HEK293 (cell line): ENCODE data around the gene ATP8B4.

Experiments used
- TRIM28 ChIP-seq: IDR thresholded peaks from 2 replicates; pipeline ENCODE4 v1.6.1; 2011; ENCODE audit warnings: low read length, control low read depth, borderline replicate concordance
- ZNF274 ChIP-seq, 2 experiments: fragments of 200-500 bp in 1 of 2; fragments of 450-650 bp in 1 of 2; sonication (Bioruptor generic) in 1 of 2; formaldehyde crosslinking in 1 of 2; IDR thresholded peaks; 2 replicates each; pipeline versions ENCODE4 v1.5.1 to v1.6.1; 2014 to 2016; ENCODE audit warnings: borderline replicate concordance in 1 of 2, inconsistent platforms in 1 of 2, low read length in 1 of 2, missing biosample characterization in 1 of 2, missing genetic modification characterization in 1 of 2
- ZNF423 ChIP-seq: fragments of 450-650 bp; formaldehyde crosslinking; IDR thresholded peaks from 2 replicates; pipeline ENCODE4 v1.5.1; 2016; ENCODE audit warnings: missing biosample characterization, missing genetic modification characterization
- ZNF624 ChIP-seq: fragments of 450-650 bp; formaldehyde crosslinking; IDR thresholded peaks from 2 replicates; pipeline ENCODE4 v1.5.1; 2017; ENCODE audit warnings: missing biosample characterization, missing genetic modification characterization
- TF ChIP-seq, protein P1 (sequence below): fragments of 450-650 bp; formaldehyde crosslinking; IDR thresholded peaks from 2 replicates; pipeline ENCODE4 v1.5.1; 2016; ENCODE audit warnings: missing biosample characterization, missing genetic modification characterization
- TF ChIP-seq, protein P2 (sequence below): fragments of 450-650 bp; formaldehyde crosslinking; IDR thresholded peaks from 2 replicates; pipeline ENCODE4 v1.5.1; 2016; ENCODE audit warnings: missing biosample characterization, missing genetic modification characterization

DNA sequence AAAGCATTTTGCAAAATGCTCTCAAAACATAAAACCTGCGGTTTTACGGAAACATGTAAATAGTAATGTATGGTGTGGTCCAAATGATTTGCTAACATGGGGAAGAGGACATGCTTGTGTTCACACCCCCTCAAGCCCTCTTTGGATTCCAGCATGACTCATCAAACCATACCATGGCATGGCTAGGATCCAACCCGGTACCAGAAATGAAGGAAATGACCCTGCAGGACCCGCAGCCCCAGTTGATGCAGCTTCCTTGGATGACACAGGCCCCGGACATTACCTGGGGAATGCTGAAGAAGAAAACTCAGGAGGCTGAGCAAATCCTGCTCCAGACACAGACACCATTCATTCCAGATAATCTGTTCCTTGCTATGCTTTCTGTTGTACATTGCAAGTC lies 275.3 kb downstream of the ATP8B4 start:
- TF ChIP-seq, protein P1, sequence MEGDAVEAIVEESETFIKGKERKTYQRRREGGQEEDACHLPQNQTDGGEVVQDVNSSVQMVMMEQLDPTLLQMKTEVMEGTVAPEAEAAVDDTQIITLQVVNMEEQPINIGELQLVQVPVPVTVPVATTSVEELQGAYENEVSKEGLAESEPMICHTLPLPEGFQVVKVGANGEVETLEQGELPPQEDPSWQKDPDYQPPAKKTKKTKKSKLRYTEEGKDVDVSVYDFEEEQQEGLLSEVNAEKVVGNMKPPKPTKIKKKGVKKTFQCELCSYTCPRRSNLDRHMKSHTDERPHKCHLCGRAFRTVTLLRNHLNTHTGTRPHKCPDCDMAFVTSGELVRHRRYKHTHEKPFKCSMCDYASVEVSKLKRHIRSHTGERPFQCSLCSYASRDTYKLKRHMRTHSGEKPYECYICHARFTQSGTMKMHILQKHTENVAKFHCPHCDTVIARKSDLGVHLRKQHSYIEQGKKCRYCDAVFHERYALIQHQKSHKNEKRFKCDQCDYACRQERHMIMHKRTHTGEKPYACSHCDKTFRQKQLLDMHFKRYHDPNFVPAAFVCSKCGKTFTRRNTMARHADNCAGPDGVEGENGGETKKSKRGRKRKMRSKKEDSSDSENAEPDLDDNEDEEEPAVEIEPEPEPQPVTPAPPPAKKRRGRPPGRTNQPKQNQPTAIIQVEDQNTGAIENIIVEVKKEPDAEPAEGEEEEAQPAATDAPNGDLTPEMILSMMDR (tag by site-specific recombination), result no peak
- TF ChIP-seq, protein P2, sequence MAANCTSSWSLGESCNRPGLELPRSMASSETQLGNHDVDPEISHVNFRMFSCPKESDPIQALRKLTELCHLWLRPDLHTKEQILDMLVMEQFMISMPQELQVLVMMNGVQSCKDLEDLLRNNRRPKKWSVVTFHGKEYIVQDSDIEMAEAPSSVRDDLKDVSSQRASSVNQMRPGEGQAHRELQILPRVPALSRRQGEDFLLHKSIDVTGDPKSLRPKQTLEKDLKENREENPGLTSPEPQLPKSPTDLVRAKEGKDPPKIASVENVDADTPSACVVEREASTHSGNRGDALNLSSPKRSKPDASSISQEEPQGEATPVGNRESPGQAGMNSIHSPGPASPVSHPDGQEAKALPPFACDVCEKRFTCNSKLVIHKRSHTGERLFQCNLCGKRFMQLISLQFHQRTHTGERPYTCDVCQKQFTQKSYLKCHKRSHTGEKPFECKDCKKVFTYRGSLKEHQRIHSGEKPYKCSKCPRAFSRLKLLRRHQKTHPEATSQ (tag by site-specific recombination), result no peak
- TF ChIP-seq ZNF624 (tag by site-specific recombination), result no peak
- no peak for TF ChIP-seq ZNF423
- no peak for TF ChIP-seq TRIM28
- TF ChIP-seq ZNF274 (IDR thresholded peaks at IDR 0.05; ENCODE audit: low read length), result no peak
- no peak for TF ChIP-seq ZNF274 (tag by site-specific recombination; IDR thresholded peaks at IDR 0.05; ENCODE audit: borderline replicate concordance)
